Vagina (tissue), 2 donors: ENCODE results near the gene PRIM1. TPM values are rescaled to one million over a fixed set of nuclear protein-coding genes. Genes with fewer than 3 reads are reported as not detected.

ENCODE experiments used
- DNase-seq, 2 donors: peaks; one replicate each; pipeline ENCODE4 v3.0.0-alpha.2; 2017; ENCODE audit errors: extremely low spot score in 2 of 2
- H3K27ac ChIP-seq: fragments of 200-600 bp; sonication (generic); one replicate; pipeline ENCODE4 v1.5.1; 2019
- H3K27me3 ChIP-seq: fragments of 200-600 bp; sonication (generic); one replicate; pipeline ENCODE4 v1.5.1; 2019
- H3K36me3 ChIP-seq, 2 donors: fragments of 200-600 bp; sonication (generic); one replicate each; pipeline ENCODE4 v1.5.1; 2017 to 2019
- H3K4me1 ChIP-seq: fragments of 200-600 bp; sonication (generic); one replicate; pipeline ENCODE4 v1.5.1; 2019
- H3K4me3 ChIP-seq, 2 donors: fragments of 200-600 bp; sonication (generic); 1 replicate in 1 of 2; 2 replicates in 1 of 2; pipeline ENCODE4 v1.5.1; 2016 to 2019
- H3K9me3 ChIP-seq: fragments of 200-600 bp; sonication (generic); one replicate; pipeline ENCODE4 v1.5.1; 2019
- POLR2A ChIP-seq, 2 donors: fragments of 450-650 bp; IDR thresholded peaks; one replicate each; pipeline ENCODE4 v1.6.1; 2017; ENCODE audit warnings: antibody characterized with exemption in 2 of 2, mild to moderate bottlenecking in 2 of 2, moderate library complexity in 2 of 2
- POLR2AphosphoS5 ChIP-seq, 2 donors: sonication (generic); formaldehyde crosslinking; IDR thresholded peaks; one replicate each; pipeline ENCODE4 v1.9.0; 2017; ENCODE audit warnings: antibody characterized with exemption in 2 of 2, mild to moderate bottlenecking in 2 of 2, low read depth in 1 of 2; ENCODE audit not compliant: insufficient read depth in 1 of 2
- intact Hi-C: fragments of 100-400 bp; cut with DNase I; formaldehyde crosslinking; loops from one replicate; pipeline ENCODE4 v1.15.1; 2023
- total RNA-seq: library from RNA; depleted of rRNA; stranded (reverse); fragments of >200 nt; gene quantifications from one replicate; pipeline ENCODE4 v1.2.3, GENCODE V29; 2016
- TF ChIP-seq, protein P1 (sequence below), 3 experiments: fragments of 450-650 bp in 2 of 3; fragments of 200-600 bp in 1 of 3; sonication (generic) in 1 of 3; IDR thresholded peaks; one replicate each; pipeline ENCODE4 v1.5.1; 2017 to 2019; ENCODE audit warnings: antibody characterized with exemption in 3 of 3, mild to moderate bottlenecking in 2 of 3, moderate library complexity in 2 of 3

The PRIM1 gene
- total RNA-seq, 1 donor from 2014 or later: 12.8 TPM

DNA sequence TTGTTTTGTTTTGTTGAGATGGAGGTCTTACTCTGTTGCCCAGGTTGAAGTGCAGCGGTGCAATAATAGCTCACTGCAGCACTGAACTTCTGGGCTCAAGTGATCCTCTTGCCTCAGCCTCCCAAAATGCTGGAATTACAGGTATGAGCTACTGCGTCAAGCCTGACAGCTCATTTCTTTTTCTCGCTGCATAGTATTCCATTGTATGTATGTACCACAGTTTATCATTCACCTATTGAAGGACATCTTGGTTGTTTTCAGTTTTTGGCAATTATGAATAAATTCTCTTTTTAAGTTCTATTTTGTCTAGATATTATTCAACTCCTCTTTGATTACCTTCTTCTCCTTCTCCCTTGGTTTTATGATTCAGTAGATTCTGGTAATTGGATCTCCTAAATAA, 24.5 kb upstream of the PRIM1 start:
- no peak overlapping the region for H3K4me3 ChIP-seq
- H3K9me3 ChIP-seq: no peaks in the 10 kb centered on the region
- no peak for DNase-seq
- H3K4me1 ChIP-seq: no peaks in the 10 kb centered on the region
- TF ChIP-seq, protein P1, sequence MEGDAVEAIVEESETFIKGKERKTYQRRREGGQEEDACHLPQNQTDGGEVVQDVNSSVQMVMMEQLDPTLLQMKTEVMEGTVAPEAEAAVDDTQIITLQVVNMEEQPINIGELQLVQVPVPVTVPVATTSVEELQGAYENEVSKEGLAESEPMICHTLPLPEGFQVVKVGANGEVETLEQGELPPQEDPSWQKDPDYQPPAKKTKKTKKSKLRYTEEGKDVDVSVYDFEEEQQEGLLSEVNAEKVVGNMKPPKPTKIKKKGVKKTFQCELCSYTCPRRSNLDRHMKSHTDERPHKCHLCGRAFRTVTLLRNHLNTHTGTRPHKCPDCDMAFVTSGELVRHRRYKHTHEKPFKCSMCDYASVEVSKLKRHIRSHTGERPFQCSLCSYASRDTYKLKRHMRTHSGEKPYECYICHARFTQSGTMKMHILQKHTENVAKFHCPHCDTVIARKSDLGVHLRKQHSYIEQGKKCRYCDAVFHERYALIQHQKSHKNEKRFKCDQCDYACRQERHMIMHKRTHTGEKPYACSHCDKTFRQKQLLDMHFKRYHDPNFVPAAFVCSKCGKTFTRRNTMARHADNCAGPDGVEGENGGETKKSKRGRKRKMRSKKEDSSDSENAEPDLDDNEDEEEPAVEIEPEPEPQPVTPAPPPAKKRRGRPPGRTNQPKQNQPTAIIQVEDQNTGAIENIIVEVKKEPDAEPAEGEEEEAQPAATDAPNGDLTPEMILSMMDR (IDR thresholded peaks at IDR 0.05): no peak
- TF ChIP-seq POLR2AphosphoS5 (IDR thresholded peaks at IDR 0.05; ENCODE audit: insufficient read depth in 1 of 2, low read depth in 1 of 2) (no peak), POLR2A (IDR thresholded peaks at IDR 0.05) (no peak)
- no peak overlapping the region for H3K27ac ChIP-seq
- intact Hi-C loops: no loop called here
- H3K27me3 ChIP-seq: no peaks in the 10 kb centered on the region
- H3K36me3 ChIP-seq: no peaks in the 10 kb centered on the region

DNA sequence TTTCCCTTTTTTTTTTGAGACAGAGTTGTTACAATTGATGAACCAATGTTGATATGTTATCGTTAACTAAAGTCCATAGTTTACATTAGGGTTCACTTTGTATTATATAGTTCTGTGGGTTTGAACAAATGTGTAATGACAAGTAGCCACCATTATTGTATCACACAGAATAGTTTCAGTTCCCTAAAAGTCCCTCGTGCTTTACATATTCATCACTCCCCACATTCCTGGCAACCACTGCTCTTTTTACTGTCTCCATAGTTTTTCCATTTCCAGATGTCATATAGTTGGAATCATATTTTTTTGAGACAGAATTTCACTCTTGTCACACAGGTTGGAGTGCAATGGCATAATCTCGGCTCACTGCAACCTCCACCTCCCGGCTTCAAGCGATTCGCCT, 23.5 kb upstream of the PRIM1 start:
- no peak for DNase-seq
- H3K4me3 ChIP-seq: no peak overlapping the region
- H3K27ac ChIP-seq: no peak overlapping the region
- H3K9me3 ChIP-seq: no peaks in the 10 kb centered on the region
- H3K27me3 ChIP-seq: no peaks in the 10 kb centered on the region
- TF ChIP-seq POLR2AphosphoS5 (IDR thresholded peaks at IDR 0.05; ENCODE audit: insufficient read depth in 1 of 2, low read depth in 1 of 2) (no peak), POLR2A (IDR thresholded peaks at IDR 0.05) (no peak)
- TF ChIP-seq, protein P1 (IDR thresholded peaks at IDR 0.05): no peak
- H3K36me3 ChIP-seq: no peaks in the 10 kb centered on the region
- intact Hi-C loops: no loop called here
- no peaks in the 10 kb centered on the region for H3K4me1 ChIP-seq

DNA sequence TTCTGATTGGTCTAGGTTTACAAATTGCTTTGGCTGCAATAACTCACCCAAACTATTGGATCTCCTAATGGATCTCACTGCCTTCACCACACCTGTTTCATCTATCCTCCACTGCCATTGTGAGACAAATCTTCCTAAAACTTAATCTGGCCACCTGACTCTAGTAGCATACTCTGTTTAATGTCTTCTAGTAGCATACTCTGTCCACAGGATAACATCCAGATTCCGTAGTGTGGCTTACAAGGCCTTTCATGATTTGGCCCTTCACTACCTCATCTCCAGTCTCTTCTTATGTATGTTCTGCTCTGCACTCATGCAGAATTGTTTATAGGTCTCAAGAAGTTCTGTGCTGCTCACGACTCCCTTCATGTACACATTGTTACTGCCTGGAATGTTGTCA, 21.0 kb upstream of the PRIM1 start:
- H3K27ac ChIP-seq: no peak overlapping the region
- H3K4me1 ChIP-seq: peaks cover 3% of the 10 kb centered on the region
- intact Hi-C loops: no loop called here
- no peaks in the 10 kb centered on the region for H3K9me3 ChIP-seq
- no peak for DNase-seq
- H3K4me3 ChIP-seq: no peak overlapping the region
- H3K36me3 ChIP-seq: no peaks in the 10 kb centered on the region
- TF ChIP-seq, protein P1 (IDR thresholded peaks at IDR 0.05): no peak
- TF ChIP-seq POLR2A (IDR thresholded peaks at IDR 0.05) (no peak), POLR2AphosphoS5 (IDR thresholded peaks at IDR 0.05; ENCODE audit: insufficient read depth in 1 of 2, low read depth in 1 of 2) (no peak)
- no peaks in the 10 kb centered on the region for H3K27me3 ChIP-seq

DNA sequence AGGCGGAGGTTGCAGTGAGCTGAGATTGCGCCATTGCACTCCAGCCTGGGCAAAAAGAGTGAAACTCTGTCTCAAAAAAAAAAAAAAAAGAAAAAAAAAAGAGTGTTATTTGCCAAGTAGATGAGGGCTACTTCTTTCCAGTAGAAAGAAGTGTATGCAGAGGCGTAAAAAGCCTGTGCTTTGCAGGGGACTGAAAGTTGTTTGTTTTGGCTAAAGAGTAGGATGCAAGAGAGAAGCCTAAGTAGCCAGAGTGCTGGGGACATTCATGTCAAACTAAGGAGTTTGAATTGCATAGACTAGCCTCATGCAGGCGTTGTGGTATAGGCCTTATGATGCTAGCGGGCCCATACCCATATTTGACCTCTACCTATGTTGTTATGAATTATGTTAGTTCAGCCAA, 20.5 kb upstream of the PRIM1 start:
- TF ChIP-seq POLR2AphosphoS5 (IDR thresholded peaks at IDR 0.05; ENCODE audit: insufficient read depth in 1 of 2, low read depth in 1 of 2): no peak
- TF ChIP-seq, protein P1 (IDR thresholded peaks at IDR 0.05): no peak
- no peak for TF ChIP-seq POLR2A (IDR thresholded peaks at IDR 0.05)
- intact Hi-C loops: no loop called here
- no peak for DNase-seq
- Histone ChIP-seq H3K27me3 (no peaks in the 10 kb centered on the region), H3K4me1 (peaks cover 6% of the 10 kb centered on the region), H3K4me3 (no peak overlapping the region), H3K36me3 (no peaks in the 10 kb centered on the region), H3K27ac (no peak overlapping the region), H3K9me3 (no peaks in the 10 kb centered on the region)

DNA sequence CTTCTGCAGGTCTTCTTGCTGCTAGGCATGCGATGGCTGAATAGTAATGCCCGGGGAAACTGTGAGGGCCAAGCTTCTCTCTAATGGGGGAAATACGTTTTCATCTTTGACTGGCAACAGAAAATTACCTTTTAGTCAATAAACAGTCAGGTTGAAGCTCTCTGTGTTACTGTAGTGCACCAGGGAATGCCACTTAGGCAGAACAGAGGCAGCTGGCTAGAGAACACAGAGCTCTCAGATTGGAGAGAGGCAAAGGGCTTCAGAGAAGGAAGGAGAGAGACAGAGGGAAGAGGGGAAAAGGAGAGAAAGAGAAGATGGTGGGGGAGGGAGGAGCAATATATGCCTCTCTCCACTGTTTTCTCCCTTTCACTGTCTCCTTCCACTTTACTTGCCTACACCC, 17.7 kb upstream of the PRIM1 start:
- no peaks in the 10 kb centered on the region for H3K9me3 ChIP-seq
- no peak overlapping the region for H3K4me3 ChIP-seq
- intact Hi-C loops: loop anchor here (5.0 kb wide), 1 partner anchor 222 kb away; a partner anchor contains a TSS
- H3K4me1 ChIP-seq: peaks cover 6% of the 10 kb centered on the region
- H3K36me3 ChIP-seq: no peaks in the 10 kb centered on the region
- DNase-seq: no peak
- H3K27me3 ChIP-seq: no peaks in the 10 kb centered on the region
- no peak for TF ChIP-seq POLR2A (IDR thresholded peaks at IDR 0.05)
- TF ChIP-seq, protein P1 (IDR thresholded peaks at IDR 0.05): no peak
- TF ChIP-seq POLR2AphosphoS5 (IDR thresholded peaks at IDR 0.05; ENCODE audit: insufficient read depth in 1 of 2, low read depth in 1 of 2): no peak
- no peak overlapping the region for H3K27ac ChIP-seq
